Pons (tissue), 1 donor: ENCODE data around the gene TM9SF2.
"Not testable (repeated sequence)": the region's sequence is repeated elsewhere in the genome, so short reads cannot be mapped to it uniquely, and the experiment has no call there.

Experiments
- DNase-seq: peaks from one replicate; pipeline ENCODE4 v3.0.0-alpha.2; 2016; ENCODE audit warnings: low spot score

TM9SF2 gene

GRCh38 chr13:99536023-99536422, 34.8 kb downstream of the TM9SF2 start:
- no peak for DNase-seq

- DNase-seq = no peak
Measured at GRCh38 chr13:99540530-99540929, 39.3 kb downstream of the TM9SF2 start.

- peak; percentile 67 for DNase-seq
Measured at GRCh38 chr13:99542788-99543406, 41.6 kb downstream of the TM9SF2 start.

- no peak for DNase-seq
Measured at GRCh38 chr13:99545361-99545760, 44.1 kb downstream of the TM9SF2 start.

- no peak for DNase-seq
Measured at GRCh38 chr13:99545979-99546378, 44.7 kb downstream of the TM9SF2 start.

- no peak for DNase-seq
Measured at GRCh38 chr13:99546878-99547277, 45.6 kb downstream of the TM9SF2 start.

GRCh38 chr13:99548448-99548847, 47.2 kb downstream of the TM9SF2 start:
- DNase-seq = peak; percentile 39

GRCh38 chr13:99553033-99553432, 51.8 kb downstream of the TM9SF2 start:
- no peak for DNase-seq

GRCh38 chr13:99555149-99555548, 53.9 kb downstream of the TM9SF2 start:
- DNase-seq = no peak

- DNase-seq = no peak
Measured at GRCh38 chr13:99556867-99557443, 55.7 kb downstream of the TM9SF2 start.

GRCh38 chr13:99558570-99559180, 57.4 kb downstream of the TM9SF2 start:
- DNase-seq = no peak

- no peak for DNase-seq
Measured at GRCh38 chr13:99559560-99559959, 58.3 kb downstream of the TM9SF2 start.

GRCh38 chr13:99563404-99563803, 62.1 kb downstream of the TM9SF2 start:
- DNase-seq = no peak

- no peak for DNase-seq
Measured at GRCh38 chr13:99564386-99564785, 63.1 kb downstream of the TM9SF2 start.

- DNase-seq = no peak
Measured at GRCh38 chr13:99565478-99566124, 64.3 kb downstream of the TM9SF2 start.

- DNase-seq = no peak
Measured at GRCh38 chr13:99566125-99567083, 65.1 kb downstream of the TM9SF2 start.

- not testable (repeated sequence) for DNase-seq
Measured at GRCh38 chr13:99568901-99569300, 67.6 kb downstream of the TM9SF2 start.

- no peak for DNase-seq
Measured at GRCh38 chr13:99572131-99572530, 70.9 kb downstream of the TM9SF2 start.

- peak; percentile 12 for DNase-seq
Measured at GRCh38 chr13:99572921-99573320, 71.6 kb downstream of the TM9SF2 start.

GRCh38 chr13:99575376-99576120, 74.3 kb downstream of the TM9SF2 start:
- no peak for DNase-seq
